ENCODE results near the gene TRIM9.

DNA sequence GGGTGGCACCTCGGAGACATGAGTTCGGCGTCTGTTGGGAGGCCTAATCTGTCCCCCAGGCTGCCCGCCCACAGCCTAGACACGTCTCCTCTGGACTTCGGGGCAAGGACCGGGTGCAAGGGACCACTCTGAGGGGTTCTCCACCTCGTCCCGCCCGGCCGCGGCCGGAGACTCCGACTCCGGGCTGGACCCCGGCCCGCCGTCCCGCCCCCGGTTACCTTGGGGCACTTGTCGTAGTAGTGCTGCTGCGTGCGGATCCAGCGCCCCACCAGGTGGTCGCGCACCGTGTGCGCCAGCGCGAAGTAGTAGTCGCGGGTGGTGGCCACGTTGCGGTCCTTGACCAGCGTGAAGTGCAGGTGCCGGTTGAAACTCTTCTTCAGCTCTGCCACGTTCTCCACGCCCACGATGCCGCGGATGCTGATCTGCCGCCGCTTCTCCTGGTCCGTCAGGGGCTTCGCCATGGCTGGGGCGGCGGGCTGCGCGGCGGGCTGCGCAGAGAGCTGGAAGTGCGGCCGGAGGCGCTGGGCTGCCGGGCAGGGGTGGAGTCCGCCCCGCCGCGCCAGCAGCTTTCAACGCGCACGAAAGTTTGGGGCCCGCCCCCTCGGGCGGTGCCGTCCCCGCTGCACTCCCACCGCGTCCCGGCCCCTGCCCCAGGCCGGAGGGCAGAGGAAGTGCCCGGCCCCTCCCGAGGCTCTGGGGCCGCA, 150.8 kb downstream of the TRIM9 start, which contains the start of gene PYGL:
- no peak for TF ChIP-seq CTCF (IDR thresholded peaks at IDR 0.05 in 4 of 5, conservative IDR thresholded peaks at IDR 0.05 in 1 of 5)
- TF ChIP-seq POLR2A (IDR thresholded peaks at IDR 0.05) = peak; percentile 33 to 41

All from gastrocnemius medialis (tissue), 4 donors.